Stimulated activated CD4-positive, alpha-beta T cell treated with anti-CD3 and anti-CD28 coated beads, Interleukin-4, amount 100 ng/mL, for 48 hours (primary cell): ENCODE data around the gene PCDHGA4.
"Not testable (repeated sequence)": the region's sequence is repeated elsewhere in the genome, so short reads cannot be mapped to it uniquely, and the experiment has no call there.

Experiments used
- DNase-seq, 2 donors: peaks; one replicate each; pipeline ENCODE4 v3.0.0-alpha.2; 2020; ENCODE audit warnings: low read depth in 2 of 2

The PCDHGA4 gene

GRCh38 chr5:141354900-141355469 is at the start of gene PCDHGA4:
PCDHGA4 (plus strand) TSS chr5:141355021; CDS start chr5:141355108, 87 bp downstream.
- no peak for DNase-seq

GRCh38 chr5:141306630-141307029 is 48.2 kb upstream of the PCDHGA4 start:
- no peak for DNase-seq

- no peak for DNase-seq
Measured at GRCh38 chr5:141313711-141314110, 41.1 kb upstream of the PCDHGA4 start.

GRCh38 chr5:141316963-141317362 is 37.9 kb upstream of the PCDHGA4 start:
- DNase-seq = not testable (repeated sequence)

- no peak for DNase-seq
Measured at GRCh38 chr5:141319202-141319601, 35.6 kb upstream of the PCDHGA4 start.

- no peak for DNase-seq
Measured at GRCh38 chr5:141319699-141320098, 35.1 kb upstream of the PCDHGA4 start.

GRCh38 chr5:141320225-141321169 is 34.3 kb upstream of the PCDHGA4 start, which contains the start of gene TAF7:
TAF7 (minus strand) TSS chr5:141320784; CDS start chr5:141320044, 740 bp downstream.
- peak; percentile 83 to 86 for DNase-seq

- no peak for DNase-seq
Measured at GRCh38 chr5:141322261-141322660, 32.6 kb upstream of the PCDHGA4 start.

- DNase-seq = peak; percentile 45 to 51
Measured at GRCh38 chr5:141326088-141326854, 28.6 kb upstream of the PCDHGA4 start.

GRCh38 chr5:141328231-141328630 is 26.6 kb upstream of the PCDHGA4 start:
- DNase-seq = no peak

- no peak for DNase-seq
Measured at GRCh38 chr5:141330299-141331080, 24.3 kb upstream of the PCDHGA4 start, which contains the start of gene PCDHGA1. PCDHGA1 (plus strand) TSS chr5:141330514.

- DNase-seq = not testable (repeated sequence)
Measured at GRCh38 chr5:141332571-141332970, 22.2 kb upstream of the PCDHGA4 start.

GRCh38 chr5:141338538-141339306 is 16.1 kb upstream of the PCDHGA4 start, which contains the start of gene PCDHGA2:
PCDHGA2 (plus strand) TSS chr5:141338760.
- no peak for DNase-seq

- not testable (repeated sequence) for DNase-seq
Measured at GRCh38 chr5:141340781-141341354, 14.0 kb upstream of the PCDHGA4 start.

GRCh38 chr5:141342773-141343172 is 12.0 kb upstream of the PCDHGA4 start:
- no peak for DNase-seq

GRCh38 chr5:141343242-141343952 is 11.4 kb upstream of the PCDHGA4 start, which contains the start of gene PCDHGA3:
PCDHGA3 (plus strand) TSS chr5:141343829; CDS start chr5:141344034, 205 bp downstream.
- no peak for DNase-seq

- DNase-seq = no peak
Measured at GRCh38 chr5:141343953-141344463, 10.8 kb upstream of the PCDHGA4 start.

GRCh38 chr5:141345327-141345726 is 9.5 kb upstream of the PCDHGA4 start:
- DNase-seq = no peak

GRCh38 chr5:141346017-141346416 is 8.8 kb upstream of the PCDHGA4 start:
- DNase-seq = not testable (repeated sequence)
